GM18498 (cell line): ENCODE results near the gene PAQR6.

ENCODE experiments used
- ATAC-seq: cut with Tn5 transposase; IDR thresholded peaks from one replicate; pipeline ENCODE4 v1.9.1; 2021; ENCODE audit warnings: mild to moderate bottlenecking, moderate library complexity; ENCODE audit not compliant: unreplicated experiment

The PAQR6 gene

DNA sequence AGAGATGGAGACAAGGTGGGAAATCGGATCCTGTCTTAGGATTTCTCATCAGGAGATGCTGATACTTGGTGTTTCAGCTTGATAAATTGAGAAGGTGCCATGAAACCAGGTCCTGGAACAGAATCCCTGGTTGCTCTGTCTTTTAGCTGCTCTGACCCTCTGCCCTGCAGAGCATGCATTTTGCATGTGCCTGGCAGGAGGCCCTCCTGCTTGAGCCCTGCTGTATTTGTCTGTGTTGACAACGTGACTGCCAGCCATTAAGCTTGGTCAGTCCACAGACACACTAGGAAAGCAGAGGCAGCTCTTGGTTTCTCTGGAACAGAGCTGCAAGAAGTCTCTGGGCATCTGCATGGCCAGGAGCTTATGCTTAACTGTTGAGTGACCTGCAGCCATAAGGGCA is 51.4 kb downstream of the PAQR6 start:
- no peak for ATAC-seq

DNA sequence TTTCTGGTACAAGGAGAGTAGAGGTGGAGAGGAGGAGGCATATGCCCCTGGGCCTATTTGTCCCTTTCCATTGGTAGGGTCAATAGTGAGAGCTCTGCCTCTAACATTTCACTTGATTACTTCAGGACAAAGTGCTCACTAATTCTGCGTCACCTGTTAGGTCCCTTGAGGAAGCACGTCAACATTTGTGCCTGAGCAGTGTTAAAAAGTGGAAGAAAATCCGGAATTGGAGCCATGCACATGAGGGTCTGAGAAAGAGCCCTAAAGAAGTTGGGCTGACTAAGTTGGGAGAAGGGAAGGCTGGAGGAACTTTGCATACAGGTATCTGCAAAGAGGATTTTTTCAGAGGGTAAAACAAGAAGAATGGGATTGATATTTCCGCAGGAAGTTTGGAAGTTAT is 52.0 kb downstream of the PAQR6 start:
- ATAC-seq: no peak

DNA sequence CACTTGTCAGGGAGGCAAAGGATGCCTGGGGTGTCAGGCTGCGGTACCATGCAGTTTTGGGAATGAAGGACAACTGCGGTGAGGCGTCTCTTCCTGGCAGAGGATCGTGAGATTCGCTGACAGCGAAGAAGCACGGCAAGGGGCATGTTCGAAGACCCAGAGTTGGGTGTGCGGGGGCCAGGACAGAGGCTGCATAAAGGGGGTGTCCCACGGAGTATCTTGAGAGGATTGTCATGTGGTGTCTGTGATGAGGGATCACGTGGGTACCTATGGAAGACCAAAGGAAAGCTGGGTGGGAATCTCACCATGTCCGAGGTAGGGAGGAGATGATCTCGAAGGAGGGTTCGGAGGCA is 53.6 kb downstream of the PAQR6 start:
- ATAC-seq: peak; percentile 1

DNA sequence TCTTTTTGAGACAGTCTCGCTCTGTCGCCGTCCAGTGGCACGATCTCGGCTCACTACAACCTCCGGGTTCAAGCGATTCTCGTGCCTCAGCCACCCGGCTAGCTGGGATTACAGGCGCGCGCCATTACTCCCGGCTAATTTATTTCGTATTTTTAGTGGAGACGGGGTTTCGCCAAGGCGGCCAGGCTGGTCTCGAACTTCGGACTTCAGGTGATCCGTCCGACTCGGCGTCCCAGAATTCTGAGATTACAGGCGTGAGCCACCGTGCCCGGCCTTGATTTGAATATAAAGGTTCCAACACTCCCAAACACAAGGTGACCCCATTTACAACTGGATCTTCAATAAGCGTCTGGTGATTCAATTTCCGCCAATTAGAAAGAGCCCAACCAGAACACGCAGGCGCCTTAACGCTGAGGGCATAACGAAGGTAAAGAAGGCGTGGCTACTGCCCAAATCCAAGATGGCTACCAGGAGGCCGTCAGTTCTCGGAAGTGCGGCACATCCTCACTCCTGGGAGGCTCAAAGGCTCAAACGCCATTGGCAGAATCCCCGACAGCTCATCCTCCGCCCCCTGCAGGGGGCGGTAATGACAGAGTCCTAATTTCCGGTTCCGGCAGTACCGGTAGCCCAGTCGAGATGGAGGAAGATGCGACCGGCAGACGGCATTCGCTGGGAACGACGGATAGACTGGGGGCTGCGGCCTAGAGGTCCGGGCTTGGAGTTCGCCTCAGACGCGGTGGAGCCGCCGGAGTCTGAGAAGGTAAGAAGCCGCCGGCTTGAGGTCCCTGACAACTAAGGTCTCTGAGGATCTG is 54.2 kb downstream of the PAQR6 start, which contains the start of gene SLC25A44:
TSS of gene SLC25A44 (plus strand) at position 617 of the 812 bp plus-strand sequence. CDS start 5,744 bp downstream, outside the sequence.
- peak; percentile 94 for ATAC-seq
